Measurements from ENCODE around the gene KRTAP1-4. TPM values are rescaled to one million over a fixed set of nuclear protein-coding genes. Genes with fewer than 3 reads are reported as not detected.

The KRTAP1-4 gene
- total and polyA plus RNA-seq, 2 donors (not counting 3 experiments of a cell fraction or from before 2014, with no cell fraction given) = not detected

- Histone ChIP-seq H3K9me3 (replicated peaks; ENCODE audit: control insufficient read depth, insufficient read depth, low read length) (no peaks in the 10 kb centered on the region), H3K4me2 (ENCODE audit: insufficient read depth, low read length) (no peak within 1 kb of the TSS), H2AFZ (ENCODE audit: low read depth, low read length) (no peak within 1 kb of the TSS), H3K4me3 (replicated peaks in 1 of 3; ENCODE audit: insufficient read depth in 1 of 3, low read depth in 1 of 3, low read length in 3 of 3) (no peak within 1 kb of the TSS), H3K27me3 (ENCODE audit: control insufficient read depth in 2 of 2, insufficient read depth in 2 of 2, low read length in 2 of 2) (peaks cover 0 to 4% of the 10 kb centered on the region in 2 experiments), H4K20me1 (replicated peaks; ENCODE audit: control insufficient read depth, extremely low read depth, insufficient read depth, low read length) (no peaks in the 10 kb centered on the region), H3K36me3 (ENCODE audit: control insufficient read depth in 2 of 2, extremely low read depth in 1 of 2, insufficient read depth in 2 of 2, low read length in 2 of 2) (no peaks in the 10 kb centered on the region), H3K9me1 (replicated peaks; ENCODE audit: control insufficient read depth, extremely low read depth, insufficient read depth, low read length) (no peaks in the 10 kb centered on the region), H3K9ac (replicated peaks; ENCODE audit: extremely low read depth, insufficient read depth, low read length) (no peak within 1 kb of the TSS), H3K4me1 (ENCODE audit: control insufficient read depth, extremely low read depth, insufficient read depth, low read length) (no peaks in the 10 kb centered on the region), H3K27ac (ENCODE audit: insufficient read depth, low read depth, low read length) (no peak within 1 kb of the TSS), H3K79me2 (ENCODE audit: control insufficient read depth, insufficient read depth, low read length) (no peaks in the 10 kb centered on the region)
- no peak for DNase-seq (ENCODE audit: low read depth, low spot score)
- CTCF ChIA-PET = no interaction called here
- FAIRE-seq = no peak
- no TSS peak for BruUV-seq (replicated peaks)
- intact Hi-C loops (cut with micrococcal nuclease) = no loop called here
- POLR2A ChIA-PET = no interaction called here
- TF ChIP-seq MAX (IDR thresholded peaks at IDR 0.05; ENCODE audit: insufficient read depth, insufficient read length) (no peak), MYC (IDR thresholded peaks at IDR 0.05; ENCODE audit: low read depth, low read length) (no peak), GATA2 (IDR thresholded peaks at IDR 0.05; ENCODE audit: insufficient read depth, insufficient read length, low read depth, low read length) (no peak), CTCF (IDR thresholded peaks at IDR 0.05; ENCODE audit: extremely low read depth in 1 of 2, insufficient read depth in 1 of 2, low read depth in 1 of 2, low read length in 2 of 2) (no peak), POLR2A (IDR thresholded peaks at IDR 0.05; ENCODE audit: low read depth, low read length) (no peak), JUN (IDR thresholded peaks at IDR 0.05; ENCODE audit: borderline replicate concordance, insufficient read depth, insufficient read length, low read depth) (no peak), FOS (IDR thresholded peaks at IDR 0.05; ENCODE audit: borderline replicate concordance, insufficient read depth, low read length) (no peak), POLR2AphosphoS5 (IDR thresholded peaks at IDR 0.05; ENCODE audit: insufficient read depth, low read depth, low read length) (no peak), EZH2 (IDR thresholded peaks at IDR 0.05; ENCODE audit: borderline replicate concordance, low read depth, low read length, severe bottlenecking) (no peak)
- dilution Hi-C loops (cut with MboI; ENCODE audit: extremely low pct_ligation_motif_present, low sequenced_read_pairs) = no loop called here
These were observed 45.8 kb downstream of the KRTAP1-4 start, which contains the start of gene KRT40 for GRCh38 chr17:40984226-40984625. TSS of gene KRT40 (minus strand) at chr17:40984326. CDS start at chr17:40984273, 53 bp downstream.

Measured in endothelial cell of umbilical vein (primary cell).